GM12878 (cell line): ENCODE results near the gene NINJ1.

Source experiments
- HDAC2 ChIP-seq: fragments of 200-600 bp; sonication (generic); IDR thresholded peaks from 2 replicates; pipeline ENCODE4 v1.6.1; 2017
- POLR2A ChIP-seq: IDR thresholded peaks from 2 replicates; pipeline ENCODE4 v1.6.1; 2011; ENCODE audit warnings: low read depth, mild to moderate bottlenecking, low read length
- POLR2AphosphoS5 ChIP-seq: IDR thresholded peaks from 2 replicates; pipeline ENCODE4 v1.6.1; 2011; ENCODE audit warnings: mild to moderate bottlenecking, low read length, inconsistent platforms
- SIN3A ChIP-seq: IDR thresholded peaks from 2 replicates; pipeline ENCODE4 v1.6.1; 2012; ENCODE audit warnings: low read depth, low read length, improper control_type of control experiment
- SMARCA5 ChIP-seq: fragments of 450-650 bp; IDR thresholded peaks from 2 replicates; pipeline ENCODE4 v1.6.1; 2017; ENCODE audit warnings: mild to moderate bottlenecking
- TAF1 ChIP-seq: IDR thresholded peaks from 2 replicates; pipeline ENCODE4 v1.6.1; 2011; ENCODE audit warnings: mild to moderate bottlenecking, low read depth, low read length, borderline replicate concordance
- ZNF24 ChIP-seq: fragments of 450-650 bp; IDR thresholded peaks from 2 replicates; pipeline ENCODE4 v1.6.1; 2017; ENCODE audit warnings: antibody characterized with exemption, mild to moderate bottlenecking
- TF ChIP-seq, protein P1 (sequence below), 3 experiments: IDR thresholded peaks in 2 of 3; conservative IDR thresholded peaks in 1 of 3; 2 replicates each; pipeline ENCODE4 v1.5.1; 2011; ENCODE audit warnings: low read depth in 3 of 3, low read length in 3 of 3, mild to moderate bottlenecking in 3 of 3, control low read depth in 2 of 3, moderate library complexity in 2 of 3, inconsistent platforms in 1 of 3, mixed read lengths in 1 of 3; ENCODE audit not compliant: control insufficient read depth in 2 of 3, insufficient read depth in 1 of 3; ENCODE audit errors: extremely low read depth in 1 of 3
- TF ChIP-seq, protein P2 (sequence below): fragments of 450-650 bp; IDR thresholded peaks from 2 replicates; pipeline ENCODE4 v1.6.1; 2014; ENCODE audit warnings: mild to moderate bottlenecking
- TF ChIP-seq, protein P3 (sequence below): fragments of 450-650 bp; IDR thresholded peaks from 2 replicates; pipeline ENCODE4 v1.6.1; 2017; ENCODE audit warnings: mild to moderate bottlenecking, moderate library complexity

DNA sequence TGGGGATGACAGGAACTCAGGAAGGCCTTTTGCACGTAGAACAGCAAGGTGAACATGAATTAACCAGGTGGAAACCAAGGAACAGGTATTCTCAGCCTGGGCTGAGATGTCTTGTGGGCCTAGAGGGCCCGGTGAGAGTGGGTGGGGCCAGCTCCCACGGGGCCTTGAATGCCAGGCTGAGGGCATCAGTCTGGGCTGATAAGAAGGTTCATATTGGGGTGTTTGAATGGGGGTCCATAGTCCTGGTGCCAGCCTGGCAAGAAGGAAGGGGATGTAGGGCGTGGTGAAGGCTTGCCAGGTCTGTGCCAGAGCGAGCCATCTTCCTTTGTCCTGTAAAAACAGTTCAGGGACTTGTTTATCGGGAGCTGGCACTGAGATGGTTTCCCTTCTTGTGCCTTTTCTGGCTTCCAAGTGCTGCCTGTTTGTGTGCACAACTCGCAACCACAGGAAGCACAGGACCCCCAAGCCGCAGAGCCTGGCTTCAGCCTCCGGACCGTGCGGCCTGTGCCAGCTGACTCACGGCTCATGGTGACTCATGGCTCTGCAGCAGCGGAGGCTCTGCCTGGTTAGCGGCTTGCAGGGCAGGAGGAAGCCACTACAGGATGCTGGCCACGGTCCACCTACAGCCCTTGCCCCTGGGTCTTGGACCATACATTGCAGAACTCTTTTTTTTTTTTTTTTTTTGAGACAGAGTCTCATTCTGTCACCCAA, 35.7 kb downstream of the NINJ1 start:
- TF ChIP-seq POLR2A, result no peak
- TF ChIP-seq ZNF24, result no peak
- TF ChIP-seq SIN3A, result no peak
- TF ChIP-seq TAF1, result no peak
- TF ChIP-seq, protein P1, sequence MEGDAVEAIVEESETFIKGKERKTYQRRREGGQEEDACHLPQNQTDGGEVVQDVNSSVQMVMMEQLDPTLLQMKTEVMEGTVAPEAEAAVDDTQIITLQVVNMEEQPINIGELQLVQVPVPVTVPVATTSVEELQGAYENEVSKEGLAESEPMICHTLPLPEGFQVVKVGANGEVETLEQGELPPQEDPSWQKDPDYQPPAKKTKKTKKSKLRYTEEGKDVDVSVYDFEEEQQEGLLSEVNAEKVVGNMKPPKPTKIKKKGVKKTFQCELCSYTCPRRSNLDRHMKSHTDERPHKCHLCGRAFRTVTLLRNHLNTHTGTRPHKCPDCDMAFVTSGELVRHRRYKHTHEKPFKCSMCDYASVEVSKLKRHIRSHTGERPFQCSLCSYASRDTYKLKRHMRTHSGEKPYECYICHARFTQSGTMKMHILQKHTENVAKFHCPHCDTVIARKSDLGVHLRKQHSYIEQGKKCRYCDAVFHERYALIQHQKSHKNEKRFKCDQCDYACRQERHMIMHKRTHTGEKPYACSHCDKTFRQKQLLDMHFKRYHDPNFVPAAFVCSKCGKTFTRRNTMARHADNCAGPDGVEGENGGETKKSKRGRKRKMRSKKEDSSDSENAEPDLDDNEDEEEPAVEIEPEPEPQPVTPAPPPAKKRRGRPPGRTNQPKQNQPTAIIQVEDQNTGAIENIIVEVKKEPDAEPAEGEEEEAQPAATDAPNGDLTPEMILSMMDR (IDR thresholded peaks at IDR 0.05 in 2 of 3, conservative IDR thresholded peaks at IDR 0.05 in 1 of 3; ENCODE audit: control insufficient read depth in 2 of 3, extremely low read depth in 1 of 3, insufficient read depth in 1 of 3, low read depth in 3 of 3, low read length in 3 of 3), result no peak
- TF ChIP-seq SMARCA5, result no peak
- TF ChIP-seq, protein P2, sequence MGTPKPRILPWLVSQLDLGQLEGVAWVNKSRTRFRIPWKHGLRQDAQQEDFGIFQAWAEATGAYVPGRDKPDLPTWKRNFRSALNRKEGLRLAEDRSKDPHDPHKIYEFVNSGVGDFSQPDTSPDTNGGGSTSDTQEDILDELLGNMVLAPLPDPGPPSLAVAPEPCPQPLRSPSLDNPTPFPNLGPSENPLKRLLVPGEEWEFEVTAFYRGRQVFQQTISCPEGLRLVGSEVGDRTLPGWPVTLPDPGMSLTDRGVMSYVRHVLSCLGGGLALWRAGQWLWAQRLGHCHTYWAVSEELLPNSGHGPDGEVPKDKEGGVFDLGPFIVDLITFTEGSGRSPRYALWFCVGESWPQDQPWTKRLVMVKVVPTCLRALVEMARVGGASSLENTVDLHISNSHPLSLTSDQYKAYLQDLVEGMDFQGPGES, result no peak
- TF ChIP-seq POLR2AphosphoS5, result no peak
- TF ChIP-seq, protein P3, sequence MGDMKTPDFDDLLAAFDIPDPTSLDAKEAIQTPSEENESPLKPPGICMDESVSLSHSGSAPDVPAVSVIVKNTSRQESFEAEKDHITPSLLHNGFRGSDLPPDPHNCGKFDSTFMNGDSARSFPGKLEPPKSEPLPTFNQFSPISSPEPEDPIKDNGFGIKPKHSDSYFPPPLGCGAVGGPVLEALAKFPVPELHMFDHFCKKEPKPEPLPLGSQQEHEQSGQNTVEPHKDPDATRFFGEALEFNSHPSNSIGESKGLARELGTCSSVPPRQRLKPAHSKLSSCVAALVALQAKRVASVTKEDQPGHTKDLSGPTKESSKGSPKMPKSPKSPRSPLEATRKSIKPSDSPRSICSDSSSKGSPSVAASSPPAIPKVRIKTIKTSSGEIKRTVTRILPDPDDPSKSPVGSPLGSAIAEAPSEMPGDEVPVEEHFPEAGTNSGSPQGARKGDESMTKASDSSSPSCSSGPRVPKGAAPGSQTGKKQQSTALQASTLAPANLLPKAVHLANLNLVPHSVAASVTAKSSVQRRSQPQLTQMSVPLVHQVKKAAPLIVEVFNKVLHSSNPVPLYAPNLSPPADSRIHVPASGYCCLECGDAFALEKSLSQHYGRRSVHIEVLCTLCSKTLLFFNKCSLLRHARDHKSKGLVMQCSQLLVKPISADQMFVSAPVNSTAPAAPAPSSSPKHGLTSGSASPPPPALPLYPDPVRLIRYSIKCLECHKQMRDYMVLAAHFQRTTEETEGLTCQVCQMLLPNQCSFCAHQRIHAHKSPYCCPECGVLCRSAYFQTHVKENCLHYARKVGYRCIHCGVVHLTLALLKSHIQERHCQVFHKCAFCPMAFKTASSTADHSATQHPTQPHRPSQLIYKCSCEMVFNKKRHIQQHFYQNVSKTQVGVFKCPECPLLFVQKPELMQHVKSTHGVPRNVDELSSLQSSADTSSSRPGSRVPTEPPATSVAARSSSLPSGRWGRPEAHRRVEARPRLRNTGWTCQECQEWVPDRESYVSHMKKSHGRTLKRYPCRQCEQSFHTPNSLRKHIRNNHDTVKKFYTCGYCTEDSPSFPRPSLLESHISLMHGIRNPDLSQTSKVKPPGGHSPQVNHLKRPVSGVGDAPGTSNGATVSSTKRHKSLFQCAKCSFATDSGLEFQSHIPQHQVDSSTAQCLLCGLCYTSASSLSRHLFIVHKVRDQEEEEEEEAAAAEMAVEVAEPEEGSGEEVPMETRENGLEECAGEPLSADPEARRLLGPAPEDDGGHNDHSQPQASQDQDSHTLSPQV, result no peak
- no peak for TF ChIP-seq HDAC2
